Colonic mucosa (tissue), 4 donors: ENCODE data around the gene PI4K2B. TPM values are rescaled to one million over a fixed set of nuclear protein-coding genes. Genes with fewer than 3 reads are reported as not detected.
"Not testable (repeated sequence)": the region's sequence is repeated elsewhere in the genome, so short reads cannot be mapped to it uniquely, and the experiment has no call there.

Source experiments
- DNase-seq: peaks from one replicate; pipeline ENCODE4 v3.0.0-alpha.2; 2020
- H3K27ac ChIP-seq: fragments of 200-600 bp; one replicate; pipeline ENCODE4 v1.8.0; 2021
- H3K27me3 ChIP-seq: fragments of 200-600 bp; one replicate; pipeline ENCODE4 v1.8.0; 2021
- H3K36me3 ChIP-seq: fragments of 200-600 bp; one replicate; pipeline ENCODE4 v1.8.0; 2021
- H3K4me1 ChIP-seq: fragments of 200-600 bp; one replicate; pipeline ENCODE4 v1.8.0; 2021; ENCODE audit warnings: mild to moderate bottlenecking
- H3K4me3 ChIP-seq: fragments of 200-600 bp; one replicate; pipeline ENCODE4 v1.8.0; 2021
- H3K9ac ChIP-seq, 2 donors: one replicate each; pipeline ENCODE4 v1.7.0; 2013; ENCODE audit warnings: control low read depth in 2 of 2, low read depth in 2 of 2, low read length in 2 of 2
- H3K9me3 ChIP-seq: fragments of 200-600 bp; one replicate; pipeline ENCODE4 v1.8.0; 2021
- intact Hi-C: fragments of 100-400 bp; cut with DNase I; formaldehyde crosslinking; loops from one replicate; pipeline ENCODE4 v1.14.1; 2022
- total RNA-seq, 2 donors: library from RNA; stranded (reverse); fragmentation: NEBNext Ultra II Directional in 1 of 2; extraction: Animal tissue kit (Norgen Biotek cat#: 25700) in 1 of 2; gene quantifications; one replicate each; pipeline ENCODE4 v1.2.1, GENCODE V29; 2021
- TF ChIP-seq, protein P1 (sequence below): fragments of 200-600 bp; IDR thresholded peaks from one replicate; pipeline ENCODE4 v1.8.0; 2022; ENCODE audit warnings: antibody characterized with exemption, mild to moderate bottlenecking
- donor health status: healthy.
- donor health status: DM: no; HTN: no; CAD: no.
- donor health status: DM: no; HTN: no; CAD: no.

Gene PI4K2B
- total RNA-seq, 2 donors from 2014 or later, result 26.3 to 27.9 TPM

DNA sequence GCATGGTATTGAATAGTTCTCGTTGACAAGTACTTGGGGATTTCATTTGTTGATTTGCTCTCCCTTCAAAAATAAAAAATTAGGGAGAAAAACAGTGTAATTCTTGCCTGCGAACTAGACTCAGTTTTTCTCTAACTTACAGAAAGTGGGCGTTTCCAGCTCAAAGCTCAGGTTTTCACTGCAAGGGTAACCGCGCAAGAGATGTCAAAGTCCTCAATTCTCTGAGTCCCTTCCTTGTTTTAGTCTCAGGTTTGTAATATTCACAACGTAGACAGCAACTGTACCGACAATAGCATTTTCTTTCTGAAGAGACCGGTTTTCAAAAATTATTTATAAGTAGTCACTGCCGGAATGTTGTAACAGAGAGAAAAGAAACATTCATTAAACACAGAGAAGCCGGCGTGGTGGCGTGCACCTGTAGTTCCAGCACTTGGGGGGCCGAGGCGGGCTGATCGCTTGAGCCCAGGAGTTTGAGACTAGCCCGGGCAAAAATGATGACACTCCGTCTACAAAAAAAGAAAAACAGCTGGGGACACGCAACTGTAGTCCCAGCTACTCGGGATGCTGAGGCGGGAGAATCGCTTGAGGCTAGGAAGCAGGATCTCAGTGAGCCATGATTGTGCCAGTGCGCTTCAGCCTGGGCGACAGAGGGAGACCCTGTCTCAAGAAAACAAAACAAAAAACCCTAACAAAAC is 79.5 kb downstream of the PI4K2B start:
- H3K4me3 ChIP-seq, result peak overlapping the region; percentile 74
- intact Hi-C loops, result loop anchor here (10.0 kb wide), 2 partner anchors 79 to 149 kb away; partner anchors contain the start of genes PI4K2B and SEPSECS
- H3K36me3 ChIP-seq, result no peaks in the 10 kb centered on the region
- peaks cover 7% of the 10 kb centered on the region for H3K4me1 ChIP-seq
- TF ChIP-seq, protein P1, sequence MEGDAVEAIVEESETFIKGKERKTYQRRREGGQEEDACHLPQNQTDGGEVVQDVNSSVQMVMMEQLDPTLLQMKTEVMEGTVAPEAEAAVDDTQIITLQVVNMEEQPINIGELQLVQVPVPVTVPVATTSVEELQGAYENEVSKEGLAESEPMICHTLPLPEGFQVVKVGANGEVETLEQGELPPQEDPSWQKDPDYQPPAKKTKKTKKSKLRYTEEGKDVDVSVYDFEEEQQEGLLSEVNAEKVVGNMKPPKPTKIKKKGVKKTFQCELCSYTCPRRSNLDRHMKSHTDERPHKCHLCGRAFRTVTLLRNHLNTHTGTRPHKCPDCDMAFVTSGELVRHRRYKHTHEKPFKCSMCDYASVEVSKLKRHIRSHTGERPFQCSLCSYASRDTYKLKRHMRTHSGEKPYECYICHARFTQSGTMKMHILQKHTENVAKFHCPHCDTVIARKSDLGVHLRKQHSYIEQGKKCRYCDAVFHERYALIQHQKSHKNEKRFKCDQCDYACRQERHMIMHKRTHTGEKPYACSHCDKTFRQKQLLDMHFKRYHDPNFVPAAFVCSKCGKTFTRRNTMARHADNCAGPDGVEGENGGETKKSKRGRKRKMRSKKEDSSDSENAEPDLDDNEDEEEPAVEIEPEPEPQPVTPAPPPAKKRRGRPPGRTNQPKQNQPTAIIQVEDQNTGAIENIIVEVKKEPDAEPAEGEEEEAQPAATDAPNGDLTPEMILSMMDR, result no peak
- H3K27ac ChIP-seq, result peak overlapping the region; percentile 76
- no peaks in the 10 kb centered on the region for H3K9me3 ChIP-seq
- DNase-seq, result peak; percentile 46
- peak overlapping the region; percentile 78 to 86 for H3K9ac ChIP-seq
- no peaks in the 10 kb centered on the region for H3K27me3 ChIP-seq

DNA sequence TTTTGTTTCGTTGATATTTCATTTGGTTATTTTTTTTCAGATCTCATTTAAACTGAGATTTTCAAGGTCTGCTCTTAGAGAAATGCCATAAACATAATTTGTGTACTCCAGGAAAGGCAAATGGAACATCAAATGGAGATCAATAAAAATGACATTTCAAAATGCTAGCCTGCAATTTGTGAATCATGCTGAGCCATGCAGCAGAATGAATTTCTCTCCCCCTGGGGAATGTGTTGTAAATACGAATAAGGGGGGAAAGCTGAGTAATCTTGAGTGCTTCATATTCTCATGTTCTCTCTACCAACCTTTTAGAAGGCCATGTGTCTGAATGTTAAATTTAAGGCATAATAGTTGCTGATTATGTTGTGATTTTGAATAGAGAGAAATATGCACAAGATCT is 86.5 kb downstream of the PI4K2B start:
- Histone ChIP-seq H3K4me1 (no peaks in the 10 kb centered on the region), H3K36me3 (no peaks in the 10 kb centered on the region), H3K27ac (no peak overlapping the region), H3K9me3 (no peaks in the 10 kb centered on the region), H3K4me3 (no peak overlapping the region), H3K9ac (no peak overlapping the region), H3K27me3 (no peaks in the 10 kb centered on the region)
- TF ChIP-seq, protein P1, result no peak
- no peak for DNase-seq
- intact Hi-C loops, result no loop called here

DNA sequence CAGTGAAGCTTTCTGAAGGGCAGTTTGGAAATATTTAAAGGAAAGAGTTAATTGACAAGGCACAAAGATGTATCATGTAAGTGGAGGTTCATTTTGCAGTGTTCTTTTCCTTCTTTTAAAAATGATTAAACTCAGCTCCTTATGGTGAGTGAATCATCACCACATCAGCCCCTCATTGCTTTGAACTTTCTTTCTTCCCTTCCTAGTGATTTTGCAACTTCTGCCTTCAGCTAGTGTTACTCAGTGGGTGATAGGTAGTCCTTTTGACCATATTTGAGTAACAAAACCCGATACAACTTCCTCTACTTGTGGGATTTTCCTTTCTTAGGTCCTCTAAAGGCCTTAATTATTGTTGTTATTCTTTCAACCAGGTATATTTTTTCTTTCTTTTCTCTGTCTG is 86.9 kb downstream of the PI4K2B start:
- Histone ChIP-seq H3K9me3 (no peaks in the 10 kb centered on the region), H3K4me3 (no peak overlapping the region), H3K4me1 (no peaks in the 10 kb centered on the region), H3K36me3 (no peaks in the 10 kb centered on the region), H3K9ac (no peak overlapping the region), H3K27ac (no peak overlapping the region), H3K27me3 (no peaks in the 10 kb centered on the region)
- no peak for DNase-seq
- TF ChIP-seq, protein P1, result no peak
- intact Hi-C loops, result no loop called here

DNA sequence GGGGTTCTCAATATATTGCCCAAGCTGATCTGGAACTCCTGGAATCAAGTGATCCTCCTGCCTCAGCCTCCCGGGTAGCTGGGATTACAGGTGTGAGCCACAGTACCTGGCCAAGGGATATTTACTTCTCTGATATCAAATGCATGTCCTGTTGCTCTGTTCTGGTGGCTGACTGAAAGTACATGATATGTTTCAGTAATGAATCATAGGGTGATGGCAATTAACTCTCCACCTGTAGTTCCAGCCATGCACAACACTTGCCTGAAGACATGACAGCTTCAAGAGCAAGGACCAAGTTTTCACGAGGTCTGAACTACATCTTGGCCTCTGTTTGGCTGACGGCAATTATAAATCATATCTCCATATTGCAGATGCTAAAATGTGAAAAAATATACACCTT is 87.9 kb downstream of the PI4K2B start:
- Histone ChIP-seq H3K4me1 (no peaks in the 10 kb centered on the region), H3K4me3 (no peak overlapping the region), H3K9me3 (no peaks in the 10 kb centered on the region), H3K27me3 (no peaks in the 10 kb centered on the region), H3K36me3 (no peaks in the 10 kb centered on the region), H3K27ac (no peak overlapping the region), H3K9ac (no peak overlapping the region)
- TF ChIP-seq, protein P1, result no peak
- DNase-seq, result no peak
- intact Hi-C loops, result no loop called here

DNA sequence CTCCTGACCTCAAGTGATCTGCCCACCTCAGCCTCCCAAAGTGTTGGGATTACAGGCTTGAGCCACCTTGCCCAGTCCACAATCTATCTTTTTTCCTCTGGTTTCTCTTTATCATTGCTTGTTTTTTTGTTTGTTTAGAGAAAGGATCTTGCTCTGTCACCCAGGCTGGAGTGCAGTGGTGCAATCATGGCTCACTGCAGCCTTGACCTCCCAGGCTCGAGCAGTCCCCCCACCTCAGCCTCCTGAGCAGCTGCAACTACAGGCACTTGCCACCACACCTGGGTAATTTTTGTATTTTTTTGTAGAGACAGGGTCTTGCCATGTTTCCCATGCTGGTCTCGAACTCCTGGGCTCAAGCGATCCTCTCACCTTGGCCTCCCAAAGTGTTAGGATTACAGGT is 94.6 kb downstream of the PI4K2B start:
- H3K4me1 ChIP-seq, H3K27me3 ChIP-seq, H3K27ac ChIP-seq, H3K9me3 ChIP-seq, H3K9ac ChIP-seq, DNase-seq, intact Hi-C loops, H3K4me3 ChIP-seq, H3K36me3 ChIP-seq: not testable (repeated sequence)

Other genes with a start within 250 kb of the PI4K2B start
- under 1 TPM; 0.32 to 0.82 TPM for gene LGI2, start 203.1 kb upstream of the PI4K2B start, total RNA-seq
- 10 to 100 TPM; 13.1 to 16.3 TPM for gene SEPSECS, start 73.6 kb upstream of the PI4K2B start, total RNA-seq
- 1 to 10 TPM; 7.4 to 7.9 TPM for gene ZCCHC4, start 78.7 kb downstream of the PI4K2B start, total RNA-seq
- gene ANAPC4, start 143.2 kb downstream of the PI4K2B start, total RNA-seq, result 10 to 100 TPM; 19.1 to 24.8 TPM